PFSK-1 (cell line): ENCODE measurements around the gene TMEM158.

Experiments
- FOXP2 ChIP-seq: optimal IDR thresholded peaks from 2 replicates; pipeline ENCODE3; 2011; ENCODE audit warnings: borderline replicate concordance, control low read depth, inconsistent platforms; ENCODE audit not compliant: insufficient read depth; ENCODE audit errors: extremely low read length, extremely low read depth
- POLR2AphosphoS5 ChIP-seq: IDR thresholded peaks from 2 replicates; pipeline ENCODE4 v1.6.1; 2012; ENCODE audit warnings: low read depth, mild to moderate bottlenecking, control low read depth, low read length, moderate library complexity
- REST ChIP-seq, 2 experiments: IDR thresholded peaks; 2 replicates each; pipeline versions ENCODE4 v1.6.1 to v1.8.0; 2011 to 2012; ENCODE audit warnings: low read depth in 2 of 2, low read length in 2 of 2, control low read depth in 1 of 2, inconsistent platforms in 1 of 2, mild to moderate bottlenecking in 1 of 2, moderate library complexity in 1 of 2; ENCODE audit not compliant: insufficient read depth in 1 of 2
- SIN3A ChIP-seq: IDR thresholded peaks from 2 replicates; pipeline ENCODE4 v1.6.1; 2012; ENCODE audit warnings: mild to moderate bottlenecking, low read length, moderate library complexity, borderline replicate concordance; ENCODE audit not compliant: insufficient read depth
- TAF1 ChIP-seq: IDR thresholded peaks from 2 replicates; pipeline ENCODE4 v1.6.1; 2012; ENCODE audit warnings: low read length, control low read depth, borderline replicate concordance; ENCODE audit not compliant: insufficient read depth

The TMEM158 gene

GRCh38 chr3:45227946-45228345 lies 1.9 kb upstream of the TMEM158 start:
- no peak for TF ChIP-seq FOXP2
- TF ChIP-seq POLR2AphosphoS5 = no peak
- no peak for TF ChIP-seq TAF1

- TF ChIP-seq FOXP2 (no peak), POLR2AphosphoS5 (no peak), TAF1 (no peak), REST (IDR thresholded peaks at IDR 0.05; ENCODE audit: insufficient read depth in 1 of 2, low read depth in 2 of 2, low read length in 2 of 2) (no peak), SIN3A (no peak)
These were observed 1.2 kb upstream of the TMEM158 start for GRCh38 chr3:45227071-45227820.

GRCh38 chr3:45225465-45226205 lies 452 bp downstream of the TMEM158 start:
- TF ChIP-seq SIN3A (no peak), FOXP2 (no peak), REST (IDR thresholded peaks at IDR 0.05; ENCODE audit: insufficient read depth in 1 of 2, low read depth in 2 of 2, low read length in 2 of 2) (no peak), POLR2AphosphoS5 (no peak), TAF1 (no peak)

- TF ChIP-seq POLR2AphosphoS5 (no peak), FOXP2 (peak; percentile 67), REST (IDR thresholded peaks at IDR 0.05; ENCODE audit: insufficient read depth in 1 of 2, low read depth in 2 of 2, low read length in 2 of 2) (0 out of 4 replicates have a peak, but pooled peaks of 1 of the 2 experiments have one; percentile 26), TAF1 (no peak)
These were observed 1.1 kb downstream of the TMEM158 start for GRCh38 chr3:45224824-45225464.

- TF ChIP-seq TAF1 (no peak), FOXP2 (no peak), POLR2AphosphoS5 (no peak), SIN3A (no peak), REST (IDR thresholded peaks at IDR 0.05; ENCODE audit: insufficient read depth in 1 of 2, low read depth in 2 of 2, low read length in 2 of 2) (no peak)
These were observed 2.0 kb downstream of the TMEM158 start for GRCh38 chr3:45223889-45224727.
